A549 treated with CpdA at 1 μM for 4 hours (cell line): ENCODE data around the gene CISD2. TPM values are rescaled to one million over a fixed set of nuclear protein-coding genes. Genes with fewer than 3 reads are reported as not detected.

ENCODE experiments used
- total RNA-seq: library from RNA; stranded (reverse); fragments of 200-300 nt; extraction: Qiagen RNA extraction; gene quantifications from 5 replicates; pipeline ENCODE4 v1.2.3, GENCODE V29; 2022; ENCODE audit warnings: low read depth

CISD2 gene, protein sequence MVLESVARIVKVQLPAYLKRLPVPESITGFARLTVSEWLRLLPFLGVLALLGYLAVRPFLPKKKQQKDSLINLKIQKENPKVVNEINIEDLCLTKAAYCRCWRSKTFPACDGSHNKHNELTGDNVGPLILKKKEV
- 35.9 to 48.3 TPM (median 41.2 TPM) in 5 replicates for total RNA-seq

DNA sequence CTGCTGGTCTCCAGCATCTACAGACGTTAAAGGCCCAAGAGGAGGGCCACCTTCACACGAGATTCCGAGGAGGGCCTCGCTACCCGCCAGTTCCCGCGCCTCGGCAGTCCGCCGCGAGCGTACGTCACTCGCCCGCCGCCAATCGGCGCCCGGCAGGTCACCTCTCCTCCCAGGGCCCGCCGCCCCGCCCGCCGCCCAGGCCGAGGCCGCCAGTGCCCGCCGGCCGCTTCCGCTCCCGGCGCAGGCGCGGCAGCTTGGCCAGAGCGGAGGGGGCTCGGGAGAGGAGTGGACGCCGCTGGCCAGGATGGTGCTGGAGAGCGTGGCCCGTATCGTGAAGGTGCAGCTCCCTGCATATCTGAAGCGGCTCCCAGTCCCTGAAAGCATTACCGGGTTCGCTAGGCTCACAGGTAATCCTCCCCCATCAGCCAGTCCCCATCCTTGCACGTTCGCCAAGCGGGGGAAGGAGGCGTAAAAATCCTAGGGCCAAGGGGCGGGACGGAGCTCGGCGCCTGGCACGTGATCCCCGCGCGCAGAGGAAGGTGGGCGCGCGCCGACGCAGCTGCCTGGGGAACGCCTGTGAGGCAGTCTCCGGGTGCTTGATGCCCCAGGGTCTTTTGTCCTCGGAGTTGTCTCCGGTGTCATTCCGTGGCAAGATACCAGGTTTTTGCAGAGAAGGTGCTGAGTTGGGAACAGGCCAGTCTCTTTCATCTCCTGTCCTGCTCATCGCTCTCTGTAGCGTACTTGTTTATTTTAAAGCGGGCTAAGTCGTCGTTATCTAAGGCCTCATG, at the start of gene CISD2:
Gene CISD2 (plus strand): TSS at position 212 of the 788 bp plus-strand sequence. CDS start 93 bp downstream, at position 305.

DNA sequence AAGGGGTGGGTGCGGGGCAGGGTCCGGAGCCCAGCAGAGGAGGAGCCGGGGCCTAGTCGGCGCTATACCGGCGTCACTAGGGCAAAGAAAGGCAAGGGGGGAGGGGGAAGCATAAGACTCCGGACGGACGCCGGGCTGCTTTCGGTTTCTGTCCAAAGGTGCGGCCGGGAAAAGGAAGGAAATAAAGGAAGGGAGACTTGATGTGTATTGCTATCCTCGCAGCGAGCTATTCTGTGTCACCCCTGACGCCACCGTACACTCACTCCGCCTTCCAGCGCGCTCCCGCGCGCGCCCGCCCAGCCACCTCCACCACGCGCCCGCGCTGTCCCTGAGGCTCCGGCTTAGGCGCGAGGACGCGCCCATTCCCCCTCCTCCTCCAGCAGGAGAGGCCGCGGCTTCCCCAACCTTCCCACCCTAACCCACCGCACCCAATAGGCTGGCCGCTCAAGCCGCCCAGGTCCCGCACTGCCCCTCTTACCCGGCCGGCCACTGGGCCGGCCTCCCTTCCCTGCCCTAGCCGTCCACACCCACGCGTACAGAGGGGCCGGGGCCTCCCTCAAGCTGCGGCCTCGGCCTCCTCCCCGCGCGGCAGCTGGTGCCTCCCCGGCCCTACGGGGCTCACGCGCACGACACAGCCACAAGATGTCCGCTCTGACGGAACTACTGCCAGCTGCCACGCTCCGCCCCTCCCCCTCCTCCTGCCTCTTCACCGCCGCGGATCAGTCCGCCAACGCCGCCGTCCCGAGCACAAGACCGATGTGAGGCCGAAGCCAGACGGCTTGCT, 41.7 kb upstream of the CISD2 start, which contains the start of gene UBE2D3:
Gene UBE2D3 (minus strand): TSS at position 662 of the 784 bp plus-strand sequence. CDS start 1,043 bp downstream, outside the sequence.

Other genes with a start within 250 kb of the CISD2 start
- gene MANBA, start 108.0 kb upstream of the CISD2 start, total RNA-seq: 11.2 to 13.5 TPM (median 12.1 TPM) in 5 replicates
- 214 to 230 TPM (median 228 TPM) in 5 replicates for gene UBE2D3, start 41.4 kb upstream of the CISD2 start, total RNA-seq
- gene SLC9B1, start 150.7 kb downstream of the CISD2 start, total RNA-seq: 0.07 to 0.15 TPM in 2 of 5 replicates, not detected in the others
- gene SLC9B2, start 207.8 kb downstream of the CISD2 start, total RNA-seq: 6.7 to 9.9 TPM (median 7.9 TPM) in 5 replicates
- 7.7 to 10.4 TPM (median 8.2 TPM) in 5 replicates for gene BDH2, start 230.8 kb downstream of the CISD2 start, total RNA-seq